AG08395 (cell line): Measurements from ENCODE around the gene SPATS1.

Experiments used
- DNase-seq: peaks from one replicate; pipeline ENCODE4 v3.0.0; 2012; ENCODE audit warnings: mixed read lengths, low spot score

Gene SPATS1

DNA sequence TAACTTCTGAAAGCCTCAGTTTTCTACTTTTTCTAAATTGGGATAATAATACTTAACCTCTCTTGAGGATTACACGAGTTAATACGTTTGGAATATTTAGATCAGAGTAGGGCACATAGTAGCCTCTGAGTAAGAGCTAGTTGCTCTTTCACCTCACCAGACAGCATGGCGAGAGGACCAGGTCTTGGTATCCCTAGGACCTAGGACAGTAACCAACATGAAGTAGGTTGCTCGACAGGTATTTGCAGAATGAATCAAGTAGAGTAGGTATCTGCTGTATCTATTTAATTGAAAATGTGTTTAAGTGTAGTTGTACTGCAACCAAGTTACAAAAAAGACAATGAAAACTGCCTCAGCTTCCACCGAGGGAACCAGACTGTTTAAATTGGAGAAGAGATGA is 46.4 kb downstream of the SPATS1 start:
- no peak for DNase-seq

DNA sequence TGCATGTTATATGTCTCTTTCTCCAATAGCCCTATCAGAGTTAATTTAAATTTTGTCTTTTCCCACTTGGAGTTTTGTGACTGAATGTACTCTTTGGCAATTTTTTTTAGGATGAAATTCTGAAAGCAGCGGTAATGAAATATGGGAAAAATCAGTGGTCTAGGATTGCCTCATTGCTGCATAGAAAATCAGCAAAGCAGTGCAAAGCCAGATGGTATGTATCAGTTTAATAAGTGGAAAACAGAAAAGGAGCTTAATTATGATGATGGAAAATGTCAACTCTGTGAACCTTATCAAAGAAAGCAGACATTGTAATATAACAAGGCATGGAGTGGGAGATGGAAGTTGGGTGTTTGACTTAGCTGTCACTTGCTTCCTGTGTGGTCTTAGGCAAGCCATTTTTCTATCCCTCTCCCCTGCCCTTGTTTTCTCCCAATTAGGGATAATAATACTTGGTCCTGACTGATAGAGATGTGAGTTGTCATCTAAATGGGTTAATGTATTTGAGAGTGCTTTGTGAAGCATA is 47.8 kb downstream of the SPATS1 start:
- DNase-seq: no peak
